ENCODE results near the gene GNL3L. TPM values are rescaled to one million over a fixed set of nuclear protein-coding genes. Genes with fewer than 3 reads are reported as not detected.
"Not testable (repeated sequence)": the region's sequence is repeated elsewhere in the genome, so short reads cannot be mapped to it uniquely, and the experiment has no call there.

The GNL3L gene
- total RNA-seq, 6 experiments from 2014 or later, result 7.8 to 14.0 (median 11.9) TPM

- no peak overlapping the region for H3K4me3 ChIP-seq
- H3K27me3 ChIP-seq, result no peaks in the 10 kb centered on the region
- no peaks in the 10 kb centered on the region for H3K4me1 ChIP-seq
- H3K27ac ChIP-seq, result no peak overlapping the region
- H3K36me3 ChIP-seq, result peaks cover 0 to 15% (median 6%) of the 10 kb centered on the region in 4 donors
- H3K9me3 ChIP-seq, result no peaks in the 10 kb centered on the region
- intact Hi-C loops (cut with DNase I), result no loop called here
- TF ChIP-seq CTCF (IDR thresholded peaks at IDR 0.05), result no peak
- 78% methylated on average over 4 of the region's 11 CpGs for WGBS (ENCODE audit: insufficient coverage, low coverage, low lambda C conversion rate, missing lambda C conversion rate)
- no peak for DNase-seq
- no peak for ATAC-seq
Measured at GRCh38 chrX:54560411-54560810, 30.4 kb downstream of the GNL3L start.

- no peaks in the 10 kb centered on the region for H3K27me3 ChIP-seq
- TF ChIP-seq POLR2A (IDR thresholded peaks at IDR 0.05) (no peak), CTCF (IDR thresholded peaks at IDR 0.05) (no peak)
- no peak for DNase-seq
- H3K4me3 ChIP-seq, result no peak overlapping the region
- H3K36me3 ChIP-seq, result peaks cover 0 to 15% (median 4%) of the 10 kb centered on the region in 4 donors
- ATAC-seq, result no peak
- H3K4me1 ChIP-seq, result no peaks in the 10 kb centered on the region
- H3K27ac ChIP-seq, result no peak overlapping the region
- no peaks in the 10 kb centered on the region for H3K9me3 ChIP-seq
- intact Hi-C loops (cut with DNase I), result no loop called here
- WGBS (ENCODE audit: insufficient coverage, low coverage, low lambda C conversion rate, missing lambda C conversion rate), result 40% methylated on average over 1 of the region's 1 CpG
Measured at GRCh38 chrX:54561622-54562021, 31.6 kb downstream of the GNL3L start.

- H3K27ac ChIP-seq, result no peak overlapping the region
- H3K27me3 ChIP-seq, result no peaks in the 10 kb centered on the region
- TF ChIP-seq POLR2A (IDR thresholded peaks at IDR 0.05), result no peak
- no peak for TF ChIP-seq CTCF (IDR thresholded peaks at IDR 0.05)
- no peak for DNase-seq
- peaks cover 0 to under 1% (median 0%) of the 10 kb centered on the region in 4 donors for H3K36me3 ChIP-seq
- H3K4me1 ChIP-seq, result no peaks in the 10 kb centered on the region
- intact Hi-C loops (cut with DNase I), result no loop called here
- H3K4me3 ChIP-seq, result no peak overlapping the region
- 80% methylated on average over 5 of the region's 5 CpGs for WGBS (ENCODE audit: insufficient coverage, low coverage, low lambda C conversion rate, missing lambda C conversion rate)
- ATAC-seq, result no peak
- H3K9me3 ChIP-seq, result no peaks in the 10 kb centered on the region
Measured at GRCh38 chrX:54564936-54565335, 34.9 kb downstream of the GNL3L start.

- ATAC-seq (no peak), DNase-seq (no peak)
- H3K4me3 ChIP-seq, result no peak overlapping the region
- no peak for TF ChIP-seq CTCF (IDR thresholded peaks at IDR 0.05)
- TF ChIP-seq POLR2A (IDR thresholded peaks at IDR 0.05), result no peak
- H3K36me3 ChIP-seq, result no peaks in the 10 kb centered on the region
- no peaks in the 10 kb centered on the region for H3K4me1 ChIP-seq
- H3K27me3 ChIP-seq, result no peaks in the 10 kb centered on the region
- no peaks in the 10 kb centered on the region for H3K9me3 ChIP-seq
- intact Hi-C loops (cut with DNase I), result no loop called here
- H3K27ac ChIP-seq, result no peak overlapping the region
Measured at GRCh38 chrX:54570332-54570731, 40.3 kb downstream of the GNL3L start.

GRCh38 chrX:54572641-54573040 is 42.6 kb downstream of the GNL3L start:
- H3K36me3 ChIP-seq; DNase-seq; H3K9me3 ChIP-seq; intact Hi-C loops (cut with DNase I); ATAC-seq; H3K27ac ChIP-seq; H3K4me1 ChIP-seq; H3K4me3 ChIP-seq; H3K27me3 ChIP-seq: not testable (repeated sequence)
- 98% methylated on average over 9 of the region's 31 CpGs for WGBS (ENCODE audit: insufficient coverage, low coverage, low lambda C conversion rate, missing lambda C conversion rate)
